SK-N-SH (cell line): Measurements from ENCODE around the gene C6orf136. TPM values are rescaled to one million over a fixed set of nuclear protein-coding genes. Genes with fewer than 3 reads are reported as not detected.
"Not testable (repeated sequence)": the region's sequence is repeated elsewhere in the genome, so short reads cannot be mapped to it uniquely, and the experiment has no call there.

ENCODE experiments used
- CTCF ChIA-PET: fragments of 300-600, 350-600 bp; formaldehyde crosslinking; extraction: SDS; loops from one replicate; lab custom pipeline; 2021; lab: Yijun Ruan, JAX
- POLR2A ChIA-PET: fragments of 350-600 bp; sonication (Branson Sonifier 250); formaldehyde crosslinking; extraction: SDS; loops from one replicate; lab custom pipeline; 2020; ENCODE audit warnings: antibody characterized with exemption, inconsistent platforms; lab: Yijun Ruan, JAX
- DNase-seq: peaks from one replicate; pipeline ENCODE4 v3.0.0; 2012
- H2AFZ ChIP-seq: fragments of 200-600 bp; sonication (generic); 2 replicates; pipeline ENCODE4 v1.8.1; 2016; ENCODE audit warnings: antibody characterized with exemption, mild to moderate bottlenecking, low read depth
- H3F3A ChIP-seq: fragments of 200-600 bp; sonication (generic); replicated peaks from 2 replicates; pipeline ENCODE3; 2016; ENCODE audit warnings: antibody characterized with exemption, mild to moderate bottlenecking; ENCODE audit not compliant: insufficient read depth
- H3K27ac ChIP-seq, 2 experiments: fragments of 200-500 bp in 1 of 2; fragments of 200-600 bp in 1 of 2; sonication (Bioruptor generic) in 1 of 2; sonication (generic), shearing (Covaris generic) in 1 of 2; 2 replicates each; pipeline versions ENCODE4 v1.5.1 to v1.6.1; 2014 to 2016; ENCODE audit warnings: low read depth in 2 of 2, inconsistent platforms in 1 of 2, low read length in 1 of 2, mild to moderate bottlenecking in 1 of 2, mixed read lengths in 1 of 2
- H3K27me3 ChIP-seq: fragments of 200-600 bp; sonication (generic), shearing (Covaris generic); 2 replicates; pipeline ENCODE4 v1.6.1; 2016; ENCODE audit warnings: mixed run types; ENCODE audit not compliant: insufficient read depth
- H3K36me3 ChIP-seq, 2 experiments: fragments of 200-500 bp in 1 of 2; fragments of 200-600 bp in 1 of 2; sonication (Bioruptor generic) in 1 of 2; sonication (generic) in 1 of 2; replicated peaks in 1 of 2; 2 replicates each; pipeline versions ENCODE3 to v1.5.1; 2014 to 2016; ENCODE audit warnings: low read length in 1 of 2, mild to moderate bottlenecking in 1 of 2; ENCODE audit not compliant: insufficient read depth in 2 of 2, control insufficient read depth in 1 of 2
- H3K4me1 ChIP-seq, 2 experiments: fragments of 200-500 bp in 1 of 2; fragments of 200-600 bp in 1 of 2; sonication (Bioruptor generic) in 1 of 2; sonication (generic), shearing (Covaris generic) in 1 of 2; 2 replicates each; pipeline versions ENCODE4 v1.5.1 to v1.6.1; 2014 to 2016; ENCODE audit warnings: low read depth in 1 of 2, low read length in 1 of 2, mixed run types in 1 of 2; ENCODE audit not compliant: insufficient read depth in 2 of 2, control insufficient read depth in 1 of 2
- H3K4me2 ChIP-seq: fragments of 200-600 bp; sonication (generic), shearing (Covaris generic); 2 replicates; pipeline ENCODE4 v1.6.1; 2017; ENCODE audit warnings: mixed run types
- H3K4me3 ChIP-seq, 2 experiments: fragments of 200-500 bp in 1 of 2; fragments of 200-600 bp in 1 of 2; sonication (Bioruptor generic) in 1 of 2; sonication (generic), shearing (Covaris generic) in 1 of 2; 2 replicates each; pipeline versions ENCODE4 v1.5.1 to v1.8.1; 2014 to 2016; ENCODE audit warnings: low read depth in 2 of 2, inconsistent platforms in 1 of 2, low read length in 1 of 2, mild to moderate bottlenecking in 1 of 2, mixed read lengths in 1 of 2, moderate library complexity in 1 of 2
- H3K79me2 ChIP-seq: fragments of 200-600 bp; sonication (generic); 2 replicates; pipeline ENCODE4 v1.8.1; 2017; ENCODE audit warnings: mild to moderate bottlenecking; ENCODE audit not compliant: insufficient read depth
- H3K9ac ChIP-seq: fragments of 200-600 bp; sonication (generic); 2 replicates; pipeline ENCODE4 v1.6.1; 2017; ENCODE audit warnings: mixed run types
- H3K9me2 ChIP-seq: fragments of 200-600 bp; sonication (generic); 2 replicates; pipeline ENCODE4 v1.6.1; 2017; ENCODE audit warnings: mixed run types
- H3K9me3 ChIP-seq: fragments of 200-600 bp; sonication (generic); 2 replicates; pipeline ENCODE4 v1.6.1; 2017; ENCODE audit warnings: mixed run types, mild to moderate bottlenecking, moderate library complexity
- H4K20me1 ChIP-seq: fragments of 200-600 bp; sonication (generic); 2 replicates; pipeline ENCODE4 v1.6.1; 2017; ENCODE audit warnings: mild to moderate bottlenecking, mixed run types; ENCODE audit not compliant: insufficient read depth
- GABPA ChIP-seq: IDR thresholded peaks from 2 replicates; pipeline ENCODE4 v1.4.0; 2012; ENCODE audit warnings: low read depth, mild to moderate bottlenecking
- IRF3 ChIP-seq: fragments of 150-350 bp; IDR thresholded peaks from 2 replicates; pipeline ENCODE4 v1.6.1; 2016; ENCODE audit warnings: mild to moderate bottlenecking, low read depth, low read length
- JUND ChIP-seq: IDR thresholded peaks from 2 replicates; pipeline ENCODE4 v1.4.0; 2012
- NRF1 ChIP-seq: IDR thresholded peaks from 2 replicates; pipeline ENCODE4 v1.6.1; 2012; ENCODE audit warnings: low read depth, mild to moderate bottlenecking, low read length
- POLR2AphosphoS5 ChIP-seq: IDR thresholded peaks from 2 replicates; pipeline ENCODE4 v1.6.1; 2012; ENCODE audit warnings: low read depth, low read length
- RXRA ChIP-seq: IDR thresholded peaks from 2 replicates; pipeline ENCODE4 v1.4.0; 2012; ENCODE audit warnings: low read depth, mild to moderate bottlenecking, borderline replicate concordance
- WGBS: methylation state at CpG from one replicate; pipeline ENCODE4 v1.1.6; 2017; ENCODE audit warnings: low lambda C conversion rate; 5-methylcytosine and 5-hydroxymethylcytosine counted together
- polyA plus RNA-seq, 3 experiments: library from polyadenylated mRNA; depleted of rRNA; stranded (reverse); fragments of >200 nt; gene quantifications; 2 replicates each; pipeline ENCODE4 v1.2.3, GENCODE V29; 2012
- TF ChIP-seq, protein P1 (sequence below): IDR thresholded peaks from 2 replicates; pipeline ENCODE4 v1.6.1; 2012; ENCODE audit warnings: mild to moderate bottlenecking, low read depth, low read length, moderate library complexity

C6orf136 gene
- polyA plus RNA-seq, 1 of the 3 experiments (the other 2 are of a cell fraction): 14.3 TPM

GRCh38 chr6:30656513-30656912, 9.6 kb downstream of the C6orf136 start:
- H2AFZ ChIP-seq: no peak overlapping the region
- POLR2A ChIA-PET: interaction anchor here (1.2 kb wide), 1 partner anchor 25 kb away, joined by 3 read pairs; no protein-coding TSS in a partner anchor
- WGBS: 78% methylated on average over 6 of the region's 7 CpGs
- H3K9ac ChIP-seq: no peak overlapping the region
- no peak for TF ChIP-seq NRF1
- H3K79me2 ChIP-seq: no peaks in the 10 kb centered on the region
- no peaks in the 10 kb centered on the region for H4K20me1 ChIP-seq
- H3K9me2 ChIP-seq: no peaks in the 10 kb centered on the region
- H3K27ac ChIP-seq: no peak overlapping the region
- peaks cover 37 to 62% of the 10 kb centered on the region in 2 experiments for H3K36me3 ChIP-seq
- no peaks in the 10 kb centered on the region for H3K9me3 ChIP-seq
- CTCF ChIA-PET: interaction anchor here (1.0 to 1.2 kb wide), 2 partner anchors 22 to 43 kb away, joined by 3 to 4 read pairs; no protein-coding TSS in a partner anchor
- no peak for DNase-seq
- peaks cover 4% of the 10 kb centered on the region for H3F3A ChIP-seq
- H3K27me3 ChIP-seq: no peaks in the 10 kb centered on the region
- no peaks in the 10 kb centered on the region for H3K4me1 ChIP-seq
- no peak overlapping the region for H3K4me3 ChIP-seq
- no peak overlapping the region for H3K4me2 ChIP-seq

- CTCF ChIA-PET: interaction anchor here (1.0 to 1.2 kb wide), 2 partner anchors 22 to 44 kb away, joined by 3 to 4 read pairs; no protein-coding TSS in a partner anchor
- Histone ChIP-seq H3K9me3 (no peaks in the 10 kb centered on the region), H3K36me3 (peaks cover 39 to 66% of the 10 kb centered on the region in 2 experiments), H3K9me2 (no peaks in the 10 kb centered on the region), H3K9ac (no peak overlapping the region), H3K27me3 (no peaks in the 10 kb centered on the region), H3K4me1 (no peaks in the 10 kb centered on the region), H4K20me1 (no peaks in the 10 kb centered on the region)
- TF ChIP-seq POLR2AphosphoS5 (no peak), JUND (no peak), RXRA (no peak), IRF3 (no peak), GABPA (no peak)
- TF ChIP-seq, protein P1, sequence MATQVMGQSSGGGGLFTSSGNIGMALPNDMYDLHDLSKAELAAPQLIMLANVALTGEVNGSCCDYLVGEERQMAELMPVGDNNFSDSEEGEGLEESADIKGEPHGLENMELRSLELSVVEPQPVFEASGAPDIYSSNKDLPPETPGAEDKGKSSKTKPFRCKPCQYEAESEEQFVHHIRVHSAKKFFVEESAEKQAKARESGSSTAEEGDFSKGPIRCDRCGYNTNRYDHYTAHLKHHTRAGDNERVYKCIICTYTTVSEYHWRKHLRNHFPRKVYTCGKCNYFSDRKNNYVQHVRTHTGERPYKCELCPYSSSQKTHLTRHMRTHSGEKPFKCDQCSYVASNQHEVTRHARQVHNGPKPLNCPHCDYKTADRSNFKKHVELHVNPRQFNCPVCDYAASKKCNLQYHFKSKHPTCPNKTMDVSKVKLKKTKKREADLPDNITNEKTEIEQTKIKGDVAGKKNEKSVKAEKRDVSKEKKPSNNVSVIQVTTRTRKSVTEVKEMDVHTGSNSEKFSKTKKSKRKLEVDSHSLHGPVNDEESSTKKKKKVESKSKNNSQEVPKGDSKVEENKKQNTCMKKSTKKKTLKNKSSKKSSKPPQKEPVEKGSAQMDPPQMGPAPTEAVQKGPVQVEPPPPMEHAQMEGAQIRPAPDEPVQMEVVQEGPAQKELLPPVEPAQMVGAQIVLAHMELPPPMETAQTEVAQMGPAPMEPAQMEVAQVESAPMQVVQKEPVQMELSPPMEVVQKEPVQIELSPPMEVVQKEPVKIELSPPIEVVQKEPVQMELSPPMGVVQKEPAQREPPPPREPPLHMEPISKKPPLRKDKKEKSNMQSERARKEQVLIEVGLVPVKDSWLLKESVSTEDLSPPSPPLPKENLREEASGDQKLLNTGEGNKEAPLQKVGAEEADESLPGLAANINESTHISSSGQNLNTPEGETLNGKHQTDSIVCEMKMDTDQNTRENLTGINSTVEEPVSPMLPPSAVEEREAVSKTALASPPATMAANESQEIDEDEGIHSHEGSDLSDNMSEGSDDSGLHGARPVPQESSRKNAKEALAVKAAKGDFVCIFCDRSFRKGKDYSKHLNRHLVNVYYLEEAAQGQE: no peak
- TF ChIP-seq, all 33 proteins: peak for 0
- POLR2A ChIA-PET: no interaction called here
- H2AFZ ChIP-seq: no peak overlapping the region
- H3K27ac ChIP-seq: no peak overlapping the region
- no peak overlapping the region for H3K4me2 ChIP-seq
- H3K79me2 ChIP-seq: no peaks in the 10 kb centered on the region
- H3F3A ChIP-seq: peaks cover 4% of the 10 kb centered on the region
- DNase-seq: no peak
- H3K4me3 ChIP-seq: no peak overlapping the region
These were observed 10.5 kb downstream of the C6orf136 start for GRCh38 chr6:30657454-30657853.

GRCh38 chr6:30657922-30658321, 11.0 kb downstream of the C6orf136 start:
- H3K79me2 ChIP-seq, H3K4me3 ChIP-seq, H3K9ac ChIP-seq, H3F3A ChIP-seq, POLR2A ChIA-PET, H3K27ac ChIP-seq, DNase-seq, H3K9me3 ChIP-seq, H3K27me3 ChIP-seq, H3K4me2 ChIP-seq, H3K4me1 ChIP-seq, H3K9me2 ChIP-seq, H2AFZ ChIP-seq, H4K20me1 ChIP-seq: not testable (repeated sequence)
- WGBS: 94% methylated on average over 5 of the region's 5 CpGs
- CTCF ChIA-PET: interaction anchor here (1.4 kb wide), 1 partner anchor 73 kb away, joined by 3 read pairs; no protein-coding TSS in a partner anchor
- peaks cover 42 to 67% of the 10 kb centered on the region in 2 experiments for H3K36me3 ChIP-seq
